Measurements from ENCODE around the gene RABGAP1L.

Gene RABGAP1L

DNA sequence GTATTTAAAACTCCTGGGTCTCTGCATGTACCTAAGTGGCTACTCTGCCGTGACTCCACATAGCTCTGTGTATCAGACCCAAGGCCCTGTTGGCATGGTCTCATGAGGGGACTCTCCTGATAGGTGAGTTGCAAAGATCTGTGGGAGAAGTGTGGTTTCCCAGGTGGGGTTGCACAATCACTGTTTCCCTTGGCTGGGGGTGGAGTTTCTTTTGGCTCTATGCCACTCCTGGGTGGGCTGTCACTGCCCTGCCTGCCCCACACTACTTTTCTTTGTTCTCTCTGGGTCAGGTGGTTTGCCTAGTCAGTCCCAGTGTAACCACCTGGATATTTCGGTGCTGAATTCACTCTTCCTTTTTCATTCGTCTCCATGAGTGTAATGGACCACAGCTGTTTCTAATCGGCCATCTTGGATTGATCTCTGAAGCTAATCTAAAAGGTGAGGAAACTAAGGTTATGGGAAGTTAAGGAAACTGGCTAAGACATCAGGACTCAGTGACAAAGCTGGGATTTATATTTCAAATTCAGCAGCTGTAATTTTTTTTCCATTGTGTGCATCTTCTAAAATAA is 743.3 kb downstream of the RABGAP1L start:
- DNase-seq: no peak

DNA sequence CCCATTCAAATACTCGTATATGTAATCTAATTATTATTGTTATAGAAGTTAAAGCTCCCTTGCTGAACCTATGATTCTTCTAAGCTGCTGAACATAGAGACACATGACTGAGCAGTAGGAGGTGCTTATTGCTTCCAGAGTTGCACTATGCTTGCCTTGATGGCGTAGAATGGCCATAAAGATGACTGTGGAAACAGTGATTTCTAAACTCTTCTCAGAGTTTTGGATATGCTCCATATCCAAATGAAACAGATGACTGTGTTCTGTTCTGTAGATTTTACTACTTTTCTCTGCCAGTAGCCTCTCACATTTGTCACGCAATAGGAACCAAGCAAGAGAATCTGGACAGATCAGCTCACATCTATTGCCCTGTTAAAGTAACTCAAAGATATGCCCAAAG is 752.3 kb downstream of the RABGAP1L start:
- DNase-seq: no peak

DNA sequence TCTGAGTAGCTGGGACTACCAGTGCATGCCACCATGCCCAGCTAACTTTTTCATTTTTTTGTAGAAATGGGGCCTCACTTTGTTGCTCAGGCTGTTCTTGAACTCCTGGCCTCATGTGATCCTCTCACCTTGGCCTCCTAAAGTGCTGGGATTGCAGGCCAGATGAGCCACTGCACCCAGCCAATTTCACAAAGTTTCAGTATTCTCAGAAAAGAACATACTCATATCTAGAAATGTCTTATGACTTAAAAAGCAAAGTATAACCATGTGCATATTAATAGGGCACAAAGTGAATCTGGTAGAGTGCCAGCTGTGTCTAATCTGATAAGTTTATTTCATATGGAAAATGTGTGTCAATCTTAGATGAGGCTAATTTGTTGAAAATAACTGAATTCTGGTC is 752.9 kb downstream of the RABGAP1L start:
- DNase-seq: peak; percentile 77

DNA sequence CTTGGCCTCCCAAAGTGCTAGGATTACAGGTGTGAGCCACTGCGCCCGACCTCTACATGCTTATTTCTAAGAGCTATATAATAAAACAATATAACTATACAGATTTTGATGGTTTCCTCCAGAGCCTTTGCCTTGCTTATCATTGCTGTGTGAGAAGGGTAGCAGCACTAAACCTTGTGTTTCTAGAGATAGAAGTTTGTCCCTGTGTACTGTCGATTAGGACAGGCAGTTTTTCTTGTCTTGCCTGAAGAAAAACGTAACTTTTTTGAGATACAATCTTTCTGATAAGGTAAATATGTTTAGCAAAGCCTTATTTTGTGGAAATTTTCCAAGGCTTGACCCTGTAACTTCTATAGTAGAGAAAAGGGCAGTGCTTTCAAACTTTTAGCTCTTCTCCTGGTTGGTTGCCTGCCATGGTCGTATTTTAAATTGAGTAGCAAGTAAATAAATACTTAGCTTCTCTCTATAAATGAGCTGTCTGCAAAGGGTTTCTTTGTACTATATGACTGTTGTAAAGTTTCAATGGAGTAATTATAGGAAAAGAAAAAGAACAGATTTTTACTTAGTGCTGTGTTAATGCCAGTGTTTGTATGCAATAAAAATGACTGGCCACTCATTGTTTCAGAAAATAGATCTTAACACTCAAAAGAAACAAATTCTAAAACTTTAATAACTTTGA is 754.0 kb downstream of the RABGAP1L start:
- DNase-seq: peak; percentile 49

DNA sequence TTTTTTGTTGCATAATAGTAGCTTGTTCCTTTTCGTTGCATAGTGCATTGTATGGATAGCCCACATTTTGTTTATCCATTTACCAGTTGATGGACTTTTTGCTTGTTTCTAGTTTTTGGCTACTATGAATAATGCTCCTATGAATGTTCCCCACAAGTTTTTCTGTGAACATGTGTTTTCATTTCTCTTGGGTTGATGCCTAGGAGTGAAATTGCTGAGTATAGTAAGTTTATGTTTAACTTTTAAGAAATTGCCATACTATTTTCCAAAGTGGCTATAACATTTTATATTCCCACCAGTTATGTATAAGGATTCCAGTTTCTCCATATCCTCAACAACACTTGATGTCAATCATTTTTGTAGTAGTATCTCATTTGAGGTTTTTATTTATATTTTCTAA is 755.7 kb downstream of the RABGAP1L start:
- DNase-seq: no peak

DNA sequence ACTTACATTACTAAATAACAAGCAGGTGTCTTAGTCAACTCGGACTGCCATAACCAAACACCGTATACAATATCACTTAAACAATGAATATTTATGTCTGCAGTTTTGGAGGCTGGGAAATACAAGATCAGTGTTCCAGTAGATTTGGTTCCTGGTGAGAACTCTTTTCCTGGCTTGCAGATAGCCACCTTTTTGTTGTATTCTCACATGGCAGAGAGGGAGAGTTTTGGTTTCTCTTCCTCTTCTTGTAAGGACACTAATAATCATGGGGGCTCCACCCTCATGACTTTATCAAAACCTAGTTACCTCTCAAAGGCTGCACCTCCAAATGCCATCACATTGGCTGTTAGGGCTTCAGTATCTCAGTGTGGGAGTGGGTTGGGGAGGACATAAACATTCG is 757.5 kb downstream of the RABGAP1L start:
- no peak for DNase-seq

DNA sequence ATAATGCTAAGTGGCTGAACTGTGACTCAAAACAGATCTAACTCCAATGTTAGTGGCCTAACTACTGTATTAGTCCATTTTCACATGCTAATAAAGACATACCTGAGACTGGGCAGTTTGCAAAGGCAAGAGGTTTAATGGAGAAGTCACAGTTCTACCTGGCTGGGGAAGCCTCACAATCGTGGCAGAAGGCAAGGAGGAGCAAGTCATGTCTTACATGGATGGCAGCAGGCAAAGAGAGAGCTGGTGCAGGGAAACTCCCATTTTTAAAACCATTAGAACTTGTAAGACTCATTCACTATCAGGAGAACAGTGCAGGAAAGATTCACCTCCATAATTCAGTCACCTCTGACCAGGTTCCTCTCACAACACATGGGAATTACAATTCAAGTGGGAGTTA is 760.8 kb downstream of the RABGAP1L start:
- no peak for DNase-seq

DNA sequence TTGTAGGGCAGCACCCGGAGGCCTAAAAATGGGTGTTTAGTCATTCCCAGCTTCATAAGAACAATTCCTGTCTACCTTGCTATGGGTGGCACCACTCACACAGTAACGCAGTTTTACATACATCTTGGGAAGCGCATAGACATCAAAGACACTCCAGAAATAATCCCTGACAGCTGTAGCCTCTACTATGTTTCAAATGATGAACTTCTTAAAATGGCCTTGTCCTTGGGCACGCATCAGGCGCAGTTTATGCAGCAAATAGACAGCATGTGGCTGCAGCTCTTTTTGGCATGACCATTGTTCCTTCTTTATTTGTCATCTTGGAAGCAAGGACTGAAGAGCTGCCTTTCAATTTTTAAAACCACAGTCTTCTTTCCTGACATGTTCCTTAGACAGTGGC is 762.8 kb downstream of the RABGAP1L start:
- DNase-seq: no peak

DNA sequence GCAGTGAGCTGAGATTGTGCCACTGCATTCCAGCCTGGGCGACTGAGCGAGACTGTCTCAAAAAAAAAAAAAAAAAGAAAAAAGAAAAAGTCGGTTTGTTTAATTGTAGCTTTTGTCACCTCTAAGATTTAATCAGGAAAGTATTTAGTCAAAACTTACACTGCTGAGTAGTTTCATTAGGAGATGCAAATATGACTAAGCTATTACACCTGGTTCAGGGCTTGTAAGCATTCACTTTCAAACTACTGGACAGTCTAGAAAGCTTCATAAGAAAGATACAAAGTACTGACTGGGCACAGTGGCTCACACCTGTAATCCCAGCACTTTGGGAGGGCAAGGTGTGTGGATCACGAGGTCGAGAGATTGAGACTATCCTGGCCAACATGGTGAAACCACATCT is 764.5 kb downstream of the RABGAP1L start:
- DNase-seq: no peak

DNA sequence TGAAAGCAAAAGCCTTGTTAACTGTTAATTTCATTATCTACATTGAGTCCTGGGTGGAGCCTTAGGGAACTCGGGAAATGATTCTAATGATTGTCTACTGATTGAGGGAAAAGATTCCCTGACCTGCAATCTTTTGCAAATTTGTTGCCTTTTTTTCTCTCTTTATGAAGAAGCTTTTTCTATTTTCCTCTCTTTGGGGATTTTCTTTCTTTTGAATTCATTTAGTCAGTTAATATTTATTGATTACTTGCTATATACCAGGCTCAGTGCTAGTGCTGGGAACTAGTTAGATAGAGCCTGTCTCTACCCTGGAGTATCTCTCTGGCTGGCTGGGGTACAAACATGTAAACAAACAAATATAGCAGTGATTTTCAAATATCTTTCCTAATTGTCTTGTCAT is 769.2 kb downstream of the RABGAP1L start:
- no peak for DNase-seq

DNA sequence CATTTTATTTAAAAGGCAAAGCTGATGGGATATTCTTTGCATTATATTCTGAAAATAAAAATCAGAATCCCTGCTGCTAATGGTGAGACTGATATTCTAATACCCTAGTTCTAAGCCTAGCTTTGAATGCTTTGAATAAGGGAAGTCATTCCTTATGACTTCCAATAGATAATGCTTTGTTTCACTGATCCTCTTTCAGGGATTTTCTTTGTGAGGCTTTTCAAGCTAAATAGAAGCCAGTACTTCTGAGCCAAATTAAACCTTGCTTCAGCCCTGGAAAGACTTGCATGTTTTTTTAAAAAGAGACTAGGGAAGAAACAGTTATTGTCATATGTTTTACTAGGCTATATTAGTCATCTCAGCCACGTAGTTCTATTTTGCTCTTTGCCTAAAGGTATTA is 771.9 kb downstream of the RABGAP1L start:
- no peak for DNase-seq

DNA sequence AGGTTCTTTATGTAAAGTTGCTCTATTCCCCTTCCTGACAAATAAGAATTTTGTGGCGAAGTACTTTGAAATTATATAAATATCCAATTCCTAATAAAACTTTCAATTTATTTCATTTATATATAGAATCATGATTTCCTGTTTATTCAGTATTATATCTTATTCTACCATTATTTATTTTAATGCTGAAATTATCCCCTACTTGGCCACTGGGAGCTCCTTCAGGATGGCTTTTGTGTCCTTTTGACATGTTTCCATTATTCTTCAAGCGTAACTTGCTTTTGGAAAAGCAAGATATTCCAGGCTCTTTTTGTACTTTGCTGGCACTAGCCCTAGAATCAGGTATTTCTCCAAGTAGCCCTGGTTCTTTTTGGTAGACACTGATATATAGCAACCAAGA is 773.3 kb downstream of the RABGAP1L start:
- no peak for DNase-seq

DNA sequence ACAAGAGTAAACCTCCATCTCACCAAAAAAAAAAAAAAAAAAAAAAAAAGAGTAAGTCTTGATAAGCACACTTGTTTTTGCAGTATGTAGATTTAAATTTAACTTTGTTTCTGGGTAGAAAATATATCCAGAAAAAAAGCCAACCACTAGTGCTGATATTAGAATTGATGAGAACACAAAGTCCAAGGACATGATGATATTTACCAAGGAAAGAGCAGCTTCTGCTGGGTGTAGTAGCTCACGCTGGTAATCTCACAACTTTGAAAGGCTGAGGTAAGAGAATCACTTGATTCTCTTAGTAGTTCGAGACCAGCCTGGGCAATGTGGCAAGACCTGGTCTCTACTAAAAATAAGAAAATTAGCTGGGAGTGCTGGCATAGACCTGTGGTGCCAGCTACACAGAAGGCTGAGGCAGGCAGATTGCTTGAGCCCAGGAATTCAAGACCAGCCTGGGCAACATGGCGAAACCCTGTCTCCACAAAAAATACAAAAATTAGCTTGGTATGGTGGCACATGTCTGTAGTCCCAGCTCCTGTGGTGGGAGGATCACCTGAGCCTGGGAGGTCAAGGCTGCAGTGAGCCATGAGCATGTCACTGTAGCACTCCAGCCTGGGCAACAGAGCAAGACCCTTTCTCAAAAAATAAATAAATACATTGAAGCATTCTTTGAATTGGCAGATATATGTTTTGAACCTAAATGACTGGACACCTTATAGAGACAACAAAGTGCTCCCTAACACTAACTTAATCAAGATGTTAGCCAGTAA is 776.8 kb downstream of the RABGAP1L start:
- DNase-seq: no peak

DNA sequence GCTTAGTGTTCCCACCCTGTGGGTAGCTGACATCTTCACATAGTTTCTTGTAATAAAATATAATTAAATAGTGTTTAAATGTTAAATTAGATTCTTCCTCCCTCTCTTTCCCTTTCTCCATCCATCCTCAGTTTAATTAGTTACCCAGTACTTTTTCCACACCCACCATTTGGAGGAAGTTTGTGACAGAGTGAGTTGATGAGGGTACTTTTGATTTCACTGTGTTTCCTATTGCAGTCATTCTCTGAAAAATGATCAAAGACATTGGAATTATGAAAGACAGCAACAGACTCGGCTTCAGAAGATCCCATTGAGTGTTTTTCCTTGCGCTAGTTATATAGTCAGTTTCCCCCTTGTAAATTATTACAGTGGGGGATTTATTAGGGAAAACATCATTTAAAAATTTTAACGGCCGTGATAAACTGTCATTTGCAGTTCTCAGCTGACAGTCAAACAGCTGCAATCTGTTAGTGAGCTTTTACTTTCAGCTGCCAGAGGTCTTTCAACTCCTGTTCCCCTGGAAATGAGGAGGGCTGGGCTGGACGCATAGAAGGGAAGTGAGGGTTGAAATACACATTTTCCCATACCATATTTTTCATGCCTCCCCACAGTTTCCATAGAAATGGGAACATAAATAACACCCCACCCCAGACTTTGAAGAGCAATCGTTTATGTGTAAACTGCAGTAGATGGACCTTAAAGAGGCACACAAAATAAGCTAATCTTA is 779.1 kb downstream of the RABGAP1L start:
- no peak for DNase-seq

DNA sequence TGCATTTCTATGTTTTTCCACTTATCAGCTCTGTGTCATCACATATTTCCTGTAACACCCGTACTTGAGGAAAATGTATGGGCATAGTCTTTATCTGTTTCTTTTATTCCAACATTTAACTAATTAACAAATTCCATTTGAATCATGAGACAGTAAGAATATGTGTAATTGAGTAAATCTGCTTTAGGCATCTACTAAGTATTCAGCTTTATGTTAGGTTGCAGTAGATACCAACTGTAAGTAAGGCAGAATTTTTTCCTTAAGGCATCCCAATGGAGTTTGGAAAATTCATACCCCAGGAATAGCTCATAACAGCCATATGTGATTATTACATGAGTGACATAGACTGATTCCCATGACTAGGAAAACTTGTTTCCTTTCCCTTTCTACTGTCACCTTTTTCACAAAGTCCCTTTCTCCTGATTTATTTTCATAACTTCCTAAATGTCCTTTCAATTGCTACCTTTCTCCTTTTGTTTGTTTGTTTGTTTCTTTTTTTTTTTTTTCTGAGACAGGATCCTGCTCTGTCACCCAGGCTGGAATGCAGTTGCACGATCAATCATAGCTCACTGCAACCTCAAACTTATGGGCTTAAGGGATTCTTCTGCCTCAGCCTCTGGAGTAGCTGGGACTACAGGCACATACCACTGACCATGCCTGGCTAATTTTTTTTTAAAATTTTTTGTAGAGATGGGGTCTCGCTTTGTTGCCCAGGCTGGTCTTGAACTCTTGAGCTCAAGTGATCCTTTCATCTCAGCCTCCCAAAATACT is 780.6 kb downstream of the RABGAP1L start:
- DNase-seq: no peak

DNA sequence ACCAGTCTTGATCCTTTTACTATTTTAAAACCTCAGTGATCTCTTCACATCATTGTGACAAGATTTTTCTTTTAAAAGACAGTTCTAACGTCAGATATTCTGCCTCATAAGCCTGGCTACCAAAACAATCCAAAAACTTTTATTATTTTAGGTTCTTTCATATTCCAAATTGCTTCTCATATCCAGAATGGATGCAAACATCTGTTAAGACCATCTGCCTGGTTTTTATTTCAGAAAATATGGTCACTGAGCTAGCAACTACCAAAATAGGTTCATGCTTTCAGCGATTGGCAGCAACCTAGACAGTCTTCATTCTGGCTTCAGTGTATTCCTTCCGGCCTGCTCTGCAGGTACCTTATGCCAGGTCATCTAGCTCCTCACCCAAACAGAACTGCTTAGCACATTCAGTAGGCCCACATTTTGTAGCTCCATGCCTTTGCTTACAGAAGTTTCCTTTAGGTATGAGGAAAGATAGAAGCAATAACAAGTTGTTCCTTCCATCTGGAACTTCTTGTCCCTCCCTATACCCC is 781.4 kb downstream of the RABGAP1L start:
- no peak for DNase-seq

DNA sequence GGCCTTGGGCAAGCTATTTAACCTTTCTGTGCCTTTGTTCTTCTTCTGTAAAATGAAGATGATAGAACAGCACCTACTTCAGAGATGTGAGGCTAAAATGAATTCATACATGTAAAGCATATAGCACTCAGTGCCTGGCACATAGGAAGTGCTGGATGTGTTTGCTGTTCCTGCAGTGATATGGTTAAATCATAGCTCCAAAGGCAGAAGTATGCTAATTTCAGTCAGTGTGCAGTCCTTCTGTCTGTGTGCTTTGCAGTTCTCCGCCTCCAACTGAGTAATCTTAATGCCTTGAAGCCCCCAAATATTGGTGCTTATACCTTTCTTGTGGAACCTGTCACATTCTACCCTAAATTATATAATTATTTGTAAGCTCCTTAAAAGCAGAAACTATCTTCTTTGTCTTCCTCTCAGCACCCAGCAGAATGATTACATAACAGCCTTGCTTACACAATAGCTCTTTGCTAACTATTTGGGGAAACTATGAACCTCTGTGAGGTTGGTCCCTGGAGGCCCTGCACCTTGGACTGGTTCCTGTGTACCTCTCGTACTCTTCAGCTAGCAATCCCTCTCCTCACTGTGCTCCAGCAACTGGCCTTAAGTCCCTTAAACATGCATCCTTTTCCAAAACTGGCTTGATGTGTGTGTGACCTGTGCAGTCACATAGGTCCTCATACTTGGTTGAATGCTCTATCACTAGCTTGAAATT is 783.4 kb downstream of the RABGAP1L start:
- DNase-seq: no peak

DNA sequence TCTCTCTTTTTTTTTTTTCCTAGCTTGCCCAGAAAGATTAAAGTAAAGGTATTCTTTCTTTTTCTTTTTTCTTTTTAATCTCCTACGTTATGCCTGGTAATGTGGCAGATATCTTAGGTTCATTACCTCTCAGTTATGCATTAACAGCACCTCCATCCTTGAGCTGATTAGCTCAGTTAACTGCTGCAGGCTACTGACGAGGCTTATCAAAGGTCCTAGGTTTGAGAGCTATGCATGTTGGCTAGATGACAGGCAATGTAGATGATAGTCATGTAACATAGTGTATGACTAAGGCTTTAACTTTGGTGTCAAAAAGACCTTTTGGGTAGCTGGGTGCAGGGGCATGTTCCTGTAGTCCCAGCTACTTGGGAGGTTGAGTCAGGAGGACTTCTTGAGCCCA is 786.7 kb downstream of the RABGAP1L start:
- peak; percentile 81 for DNase-seq

DNA sequence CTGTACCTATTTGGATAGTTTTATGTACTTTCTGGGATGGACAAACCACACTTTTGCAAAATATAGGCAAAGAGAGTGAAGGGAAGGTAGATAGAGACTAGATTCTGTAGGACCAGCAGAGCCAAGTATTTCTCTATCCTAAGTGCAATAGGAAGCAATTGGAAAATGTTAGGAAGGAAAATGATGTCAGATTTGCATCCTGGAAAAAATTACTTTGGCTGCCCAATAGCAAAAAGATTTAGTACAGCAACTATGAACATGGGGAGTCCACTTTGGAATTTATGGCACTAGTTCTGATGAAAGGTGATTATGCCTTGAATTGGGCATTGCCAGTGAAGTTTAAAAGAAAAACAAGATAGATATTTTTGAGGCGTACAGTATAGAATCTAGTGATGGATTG is 789.7 kb downstream of the RABGAP1L start:
- no peak for DNase-seq

DNA sequence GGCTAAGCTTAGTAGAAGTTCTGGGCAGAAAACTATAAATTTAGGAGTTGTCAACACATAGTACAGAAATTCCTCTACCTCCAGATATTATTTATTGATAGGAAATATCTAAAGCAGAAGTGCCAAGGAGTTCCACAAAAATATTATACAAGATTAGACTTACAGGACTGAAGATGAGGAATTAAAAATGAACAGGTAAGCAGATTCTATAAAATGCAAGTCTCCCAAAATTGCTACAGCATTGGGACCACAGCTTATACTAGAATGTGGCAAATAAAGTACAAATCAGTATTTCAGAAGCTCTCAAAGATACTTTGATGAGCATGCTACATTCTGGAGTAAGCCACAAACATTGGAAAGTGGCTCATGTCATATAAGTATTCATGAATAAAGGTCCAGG is 790.3 kb downstream of the RABGAP1L start:
- no peak for DNase-seq

DNA sequence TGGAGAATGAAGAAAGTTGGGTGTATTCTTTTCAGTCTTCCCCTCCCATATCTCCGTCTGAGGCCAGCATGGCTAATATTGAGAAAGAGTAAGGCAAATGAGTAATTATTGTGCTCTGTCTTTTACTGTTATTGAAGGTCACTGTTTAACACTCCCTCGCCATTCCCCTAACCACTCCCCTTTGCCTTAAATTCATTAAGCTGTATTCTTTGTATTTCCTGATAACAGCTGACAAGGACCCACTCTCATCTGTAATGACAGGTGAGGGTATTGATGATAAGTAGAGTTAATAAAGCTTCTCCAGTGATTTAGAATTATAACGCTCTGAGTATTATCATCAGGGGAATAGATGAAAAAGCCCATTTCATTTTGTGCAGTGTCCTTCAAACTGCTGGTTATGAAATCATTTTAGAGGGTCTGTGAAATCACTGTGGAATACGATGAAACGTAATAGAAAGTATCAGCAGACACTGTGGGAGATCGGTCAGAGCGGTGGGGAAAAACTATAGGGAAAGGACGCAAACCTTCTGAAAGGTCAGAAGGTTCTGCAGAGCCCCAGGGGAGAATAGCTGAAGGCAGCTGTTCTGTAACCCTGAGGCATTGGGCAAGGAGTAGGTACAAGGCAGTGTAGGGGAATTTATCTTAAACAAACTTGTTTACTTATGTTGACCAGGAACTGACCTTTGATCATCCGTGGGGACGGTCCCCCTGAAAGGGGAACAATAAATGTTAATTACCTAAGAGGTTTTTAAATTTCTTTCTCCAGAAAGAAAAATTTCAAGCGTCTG is 794.2 kb downstream of the RABGAP1L start:
- DNase-seq: no peak

Data from hematopoietic multipotent progenitor cell treated with erythropoietin and hydrocortisone succinate and interleukin-3 and kit ligand, for 8 days (in vitro differentiated cells).